CD4-positive, alpha-beta T cell treated with Interferon gamma for 1 hour (primary cell): ENCODE data around the gene EIPR1.
A peak's percentile ranks its signal among the peaks of the same experiment; 100 is the strongest.

Experiments used
- DNase-seq: peaks from one replicate; pipeline ENCODE4 v3.0.0-alpha.2; 2020

Gene EIPR1

DNA sequence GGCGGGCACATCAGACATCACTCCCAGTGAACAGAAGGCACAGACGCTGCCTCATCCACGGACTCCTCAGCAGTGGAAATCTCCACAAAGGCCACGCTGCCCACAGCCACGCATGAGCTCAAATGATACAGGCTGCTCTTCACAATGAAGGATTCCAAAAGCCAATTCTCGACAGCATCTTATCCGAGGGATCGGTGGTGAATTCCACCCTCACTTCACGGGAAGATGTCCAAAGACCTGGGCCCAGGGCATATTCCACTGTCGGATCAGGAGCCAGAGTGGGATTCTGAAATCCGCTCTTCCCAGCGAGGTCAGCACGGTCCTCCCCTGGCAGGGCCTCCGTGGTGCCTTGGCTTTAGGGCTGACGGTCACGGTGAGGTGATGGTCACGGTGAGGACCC, 55.8 kb downstream of the EIPR1 start:
- DNase-seq, result no peak

DNA sequence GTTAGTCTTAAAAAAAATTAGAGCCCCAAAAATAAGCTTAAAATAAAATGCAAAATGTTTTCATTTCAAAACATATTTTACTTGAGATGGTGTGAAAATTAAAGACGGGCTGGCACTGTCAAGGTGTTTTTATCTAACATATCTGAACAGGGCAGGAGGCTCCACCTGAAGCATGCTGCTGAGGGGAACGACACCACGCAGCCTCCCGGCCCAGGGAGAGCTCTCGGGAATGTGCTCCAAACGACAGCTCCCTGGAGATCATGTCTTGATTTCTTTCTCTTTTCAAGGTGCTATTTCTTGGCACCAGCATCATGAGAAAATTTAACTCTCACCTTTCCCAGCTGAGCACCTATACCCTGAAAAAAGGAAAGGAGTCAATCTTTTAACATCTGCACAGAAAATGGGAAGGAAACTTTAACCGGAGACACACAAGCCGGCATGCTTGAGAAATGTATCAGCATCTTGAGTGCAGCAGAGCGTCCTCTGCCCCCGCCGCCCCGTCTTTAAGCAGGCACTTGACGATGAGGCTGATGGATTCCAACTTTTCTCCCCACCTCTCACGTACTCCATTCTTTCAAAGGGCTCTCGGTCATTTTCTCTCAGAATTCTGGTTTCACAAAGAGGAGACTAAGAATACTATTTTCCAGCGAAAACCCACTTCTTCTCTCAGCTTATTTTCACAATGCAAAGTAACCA, 56.6 kb downstream of the EIPR1 start:
- DNase-seq, result no peak

GRCh38 chr2:3319745-3320566, 57.7 kb downstream of the EIPR1 start:
- DNase-seq, result no peak

- DNase-seq, result no peak
These were observed 58.5 kb downstream of the EIPR1 start for GRCh38 chr2:3319134-3319533.

GRCh38 chr2:3317871-3318590, 59.6 kb downstream of the EIPR1 start:
- DNase-seq, result no peak

DNA sequence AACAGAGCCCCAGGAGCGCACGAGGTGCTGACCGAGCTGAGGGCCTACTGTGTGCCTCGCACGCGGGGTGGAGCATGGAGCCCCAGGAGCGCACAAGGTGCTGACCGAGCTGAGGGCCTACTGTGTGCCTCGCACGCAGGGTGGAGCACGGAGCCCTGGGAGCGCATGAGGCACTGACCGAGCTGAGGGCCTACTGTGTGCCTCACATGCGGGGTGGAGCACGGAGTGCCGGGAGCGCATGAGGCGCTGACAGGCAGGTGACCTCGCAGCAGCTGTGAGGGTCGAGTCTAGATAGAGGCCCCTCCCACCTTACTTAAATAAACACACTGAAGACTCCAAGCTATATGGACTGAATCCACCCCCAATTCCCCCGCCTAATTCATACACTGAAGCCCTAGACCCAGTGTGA, 60.3 kb downstream of the EIPR1 start:
- no peak for DNase-seq

- no peak for DNase-seq
These were observed 61.0 kb downstream of the EIPR1 start for GRCh38 chr2:3316456-3317276.

DNA sequence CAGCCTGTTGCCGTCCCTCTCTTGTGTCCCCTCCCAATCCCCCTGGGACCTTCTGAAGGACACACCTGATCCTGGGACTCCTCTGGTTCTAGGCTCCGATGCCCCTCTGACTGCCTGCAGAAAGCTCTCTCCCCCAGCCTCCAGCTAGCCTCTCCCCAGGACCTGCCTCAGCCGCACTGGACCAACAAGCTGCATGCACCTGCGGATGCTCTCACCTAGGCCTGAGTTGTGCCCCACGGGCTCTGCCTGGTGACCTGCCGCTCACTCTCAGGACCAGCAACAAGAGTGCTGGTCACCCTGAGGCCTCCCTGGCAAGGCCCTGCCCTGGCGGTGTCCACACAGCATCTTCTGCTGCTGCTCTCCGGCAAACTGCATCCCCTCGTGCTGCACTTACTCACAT, 63.0 kb downstream of the EIPR1 start:
- DNase-seq, result no peak

DNA sequence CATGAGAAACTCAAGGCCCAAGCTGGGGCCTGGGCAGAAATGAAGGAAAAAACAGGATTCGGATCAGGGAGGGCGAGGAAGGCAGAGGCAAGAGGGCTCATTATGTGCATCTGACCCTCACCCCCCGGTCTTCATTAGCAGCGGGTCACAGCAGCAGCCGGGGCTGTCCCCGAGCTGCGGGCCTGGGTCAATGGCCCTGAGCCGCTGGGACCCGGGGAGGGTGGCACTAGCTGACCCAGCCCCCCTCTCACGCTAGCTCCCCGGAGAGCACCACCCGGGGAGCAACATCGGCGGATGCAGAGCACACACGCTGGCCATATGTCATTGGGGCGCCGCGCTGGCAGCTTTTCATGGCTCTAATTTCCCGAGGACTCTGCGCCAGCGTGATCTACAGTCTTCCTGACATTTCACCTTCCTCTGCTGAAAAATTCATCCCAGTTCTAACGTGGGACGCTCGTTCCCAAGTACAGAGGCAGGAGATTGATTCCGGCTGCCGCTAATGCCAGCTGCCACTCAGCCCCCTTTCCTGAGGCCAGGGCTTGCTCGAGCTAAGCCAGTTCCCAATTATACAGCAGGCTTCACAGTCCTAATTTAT, 63.7 kb downstream of the EIPR1 start:
- DNase-seq, result no peak

DNA sequence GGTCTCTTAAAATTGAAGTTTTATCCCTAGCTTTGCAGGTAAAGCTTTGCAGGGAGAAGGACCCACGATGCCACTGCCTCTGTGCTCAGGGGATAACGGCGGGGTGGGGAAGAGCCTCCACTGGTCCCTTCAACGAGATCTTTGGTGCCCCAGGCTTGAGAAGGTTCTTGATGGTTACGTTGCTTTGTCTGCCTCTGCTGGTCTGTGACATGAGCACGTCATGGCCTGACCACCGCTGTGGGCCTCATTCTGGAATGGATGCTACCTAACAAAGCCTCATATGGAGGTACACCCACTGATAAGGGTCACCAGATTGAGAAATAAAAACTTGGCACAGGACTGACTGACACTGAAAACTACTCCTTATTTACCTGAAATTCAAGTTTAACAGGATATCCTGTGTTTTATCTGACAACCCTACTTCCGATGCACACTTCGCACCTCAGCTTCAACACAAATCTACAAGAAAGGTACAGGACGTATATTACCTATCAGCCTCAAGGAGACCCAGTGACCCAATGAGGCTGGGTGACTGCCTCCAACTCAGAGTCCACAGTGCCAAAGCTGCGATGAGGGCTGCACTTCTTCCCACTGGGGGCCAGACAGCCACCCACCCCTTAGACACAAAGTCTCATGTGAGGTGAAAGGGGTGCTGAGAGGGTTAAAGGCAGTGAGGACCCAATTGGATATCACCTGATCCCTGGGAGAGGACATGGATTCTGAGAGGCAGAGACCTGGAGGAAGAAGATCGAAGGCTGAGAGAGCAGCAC, 64.9 kb downstream of the EIPR1 start:
- DNase-seq, result no peak

GRCh38 chr2:3311601-3312000, 66.0 kb downstream of the EIPR1 start:
- no peak for DNase-seq

- no peak for DNase-seq
These were observed 67.9 kb downstream of the EIPR1 start for GRCh38 chr2:3309496-3310355.

DNA sequence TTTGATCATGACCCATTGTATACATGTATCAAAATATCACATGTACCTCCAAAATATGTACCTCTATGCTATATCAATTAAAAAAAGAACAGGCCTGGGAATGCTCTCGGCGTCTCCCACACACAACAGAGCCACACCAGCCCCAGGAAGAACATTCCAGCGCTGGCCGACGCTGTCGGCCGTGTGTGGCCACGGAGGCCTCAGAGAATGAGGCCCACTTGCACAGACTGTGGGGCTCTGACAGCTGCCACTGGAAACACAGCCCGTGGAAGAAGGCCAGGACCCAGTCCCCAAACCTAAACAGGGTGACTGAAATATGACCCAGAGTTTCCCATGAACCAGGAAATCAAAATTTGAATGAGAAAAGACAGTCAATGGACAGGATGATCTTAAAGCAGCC, 69.7 kb downstream of the EIPR1 start:
- no peak for DNase-seq

DNA sequence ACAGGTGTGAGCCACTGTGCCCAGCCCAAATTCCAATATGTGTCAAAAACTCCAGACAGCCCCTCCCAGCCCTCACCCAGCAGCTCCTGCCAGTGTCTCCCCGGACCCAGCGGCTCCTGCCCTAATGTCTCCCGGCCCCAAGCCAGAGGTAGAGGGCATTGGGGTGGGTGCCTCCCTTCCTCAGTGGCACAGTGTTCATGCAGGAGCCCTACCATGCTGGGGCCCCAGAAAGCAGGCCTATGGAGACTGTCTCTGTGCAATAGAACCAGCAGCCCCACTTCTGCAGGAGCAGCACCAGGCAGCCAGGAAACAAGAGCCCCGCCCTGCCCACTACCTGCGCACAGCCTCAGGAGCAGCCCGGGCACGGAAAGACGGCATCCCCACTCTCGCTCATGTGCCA, 70.4 kb downstream of the EIPR1 start:
- DNase-seq, result no peak

- no peak for DNase-seq
These were observed 71.7 kb downstream of the EIPR1 start for GRCh38 chr2:3305952-3306351.

DNA sequence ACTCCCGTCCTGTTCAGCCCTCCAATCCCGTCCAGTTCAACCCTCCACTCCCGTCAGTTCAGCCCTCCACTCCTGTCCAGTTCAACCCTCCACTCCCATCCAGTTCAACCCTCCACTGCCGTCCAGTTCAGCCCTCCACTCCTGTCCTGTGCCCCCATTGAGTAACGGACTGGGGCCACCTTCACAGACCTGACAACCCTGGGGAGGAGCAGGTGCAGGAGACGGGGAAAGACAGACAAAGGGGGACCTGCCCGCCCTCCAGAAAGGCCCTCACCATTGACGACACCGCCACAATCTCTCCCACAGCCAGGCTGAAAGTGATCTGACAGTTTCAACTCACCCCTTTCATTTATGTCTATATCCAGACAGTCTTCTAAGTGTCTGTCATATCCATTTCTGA, 72.2 kb downstream of the EIPR1 start:
- no peak for DNase-seq

DNA sequence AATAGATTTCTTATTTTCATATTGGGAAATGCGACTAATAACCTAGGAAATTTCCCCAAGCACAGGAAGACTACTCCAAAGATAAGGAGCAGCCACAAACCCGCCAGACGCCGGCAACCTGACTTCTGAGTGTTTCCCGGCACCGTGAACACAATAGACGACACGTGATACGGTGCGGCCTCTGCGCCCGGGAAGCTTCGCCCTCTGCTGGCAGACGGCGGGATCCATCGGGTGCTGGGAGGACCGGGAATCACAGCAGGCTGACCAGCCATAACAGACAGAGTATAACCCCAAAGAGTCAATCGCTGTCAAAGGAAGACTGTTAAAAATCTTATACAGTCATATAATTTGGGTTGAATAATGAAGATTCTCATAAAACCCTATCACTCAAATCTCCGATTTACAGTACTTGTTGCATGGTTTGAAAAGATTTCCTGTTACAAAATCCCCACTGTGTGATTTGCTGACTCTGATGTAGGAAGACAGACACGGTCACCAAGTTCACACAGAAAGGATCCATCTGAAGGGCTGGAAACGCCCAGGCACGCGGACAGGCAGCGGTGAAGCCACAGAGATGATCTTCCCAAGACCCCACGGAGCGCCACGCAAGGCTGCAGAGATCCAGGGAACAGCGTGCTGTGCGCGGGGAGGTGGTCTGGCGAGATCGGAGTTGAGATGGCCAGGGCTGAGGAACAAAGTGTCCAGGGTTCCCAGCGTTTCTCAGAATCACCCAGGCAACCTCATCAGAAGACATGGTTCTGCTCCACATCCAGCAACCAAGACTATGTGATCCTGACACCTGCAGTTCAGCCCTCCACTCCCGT, 73.8 kb downstream of the EIPR1 start:
- peak; percentile 64 for DNase-seq

DNA sequence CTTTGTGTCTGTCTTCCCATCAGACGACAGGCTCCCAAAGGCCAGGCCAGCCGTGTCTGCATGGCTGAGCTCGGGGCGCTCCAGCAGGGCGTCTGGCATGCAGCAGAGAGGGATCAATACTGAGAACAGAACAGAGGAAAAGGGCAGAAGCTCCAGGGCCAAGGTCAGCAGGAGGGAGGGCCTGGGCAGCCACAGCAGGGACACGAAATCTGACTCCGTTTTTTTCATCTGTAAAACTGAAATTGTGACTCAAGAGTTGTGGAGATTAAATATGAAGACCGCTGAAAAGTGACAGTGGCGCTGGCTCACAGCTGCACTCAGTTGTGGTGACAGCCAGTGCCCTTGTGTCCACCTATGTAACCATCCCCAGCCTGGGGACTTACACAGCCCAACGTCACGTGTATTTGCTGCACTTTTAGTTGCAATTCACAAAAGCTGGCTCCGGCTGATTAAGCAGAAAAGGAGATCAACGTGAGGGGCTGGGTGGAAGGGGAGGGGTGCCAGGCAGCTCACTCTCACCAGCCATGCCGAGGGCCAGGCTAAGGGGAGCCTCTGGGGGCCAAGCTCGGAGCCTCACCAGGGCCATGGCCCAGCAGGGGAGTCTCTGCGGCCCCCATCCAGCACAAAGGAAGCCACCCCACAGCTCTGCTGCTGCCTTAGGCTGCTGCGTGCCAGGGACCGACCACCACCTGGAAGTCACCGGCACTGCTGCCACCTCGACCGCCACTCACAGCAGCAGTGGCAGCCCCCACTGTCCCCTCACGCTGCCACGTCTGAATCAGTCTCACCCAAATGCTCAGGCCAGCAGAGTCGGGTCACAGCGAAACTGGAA, 74.7 kb downstream of the EIPR1 start:
- no peak for DNase-seq

DNA sequence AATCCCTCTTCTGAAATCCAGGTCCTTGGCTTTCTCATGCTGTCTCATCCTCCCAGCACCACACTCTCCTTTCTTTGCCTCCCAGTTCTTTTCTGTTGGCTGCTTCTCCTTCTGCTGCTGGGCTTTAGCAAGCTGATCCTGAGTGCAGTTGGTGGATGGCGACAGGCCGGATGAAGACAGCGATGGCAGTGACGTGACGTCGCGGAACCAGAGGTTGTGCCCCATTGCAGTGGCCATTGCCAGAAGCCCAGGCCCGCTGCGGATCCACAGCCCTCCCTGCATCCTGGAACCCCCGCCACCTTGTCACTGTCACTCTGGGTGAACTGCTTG, 75.2 kb downstream of the EIPR1 start:
- no peak for DNase-seq
